GM18951 (cell line): ENCODE results near the gene DCAF11.

Source experiments
- POLR2A ChIP-seq: IDR thresholded peaks from 4 replicates; pipeline ENCODE4 v1.6.1; 2011; ENCODE audit warnings: mild to moderate bottlenecking; ENCODE audit not compliant: insufficient read length, insufficient read depth; ENCODE audit errors: extremely low read depth
- in situ Hi-C: fragments of 300-500 bp; cut with MboI; formaldehyde crosslinking; loops from one replicate; pipeline ENCODE4 v1.12.0; 2022; ENCODE audit warnings: low sequenced_read_pairs, mixed read lengths, inconsistent platforms; ENCODE audit not compliant: unreplicated experiment

DCAF11 gene

DNA sequence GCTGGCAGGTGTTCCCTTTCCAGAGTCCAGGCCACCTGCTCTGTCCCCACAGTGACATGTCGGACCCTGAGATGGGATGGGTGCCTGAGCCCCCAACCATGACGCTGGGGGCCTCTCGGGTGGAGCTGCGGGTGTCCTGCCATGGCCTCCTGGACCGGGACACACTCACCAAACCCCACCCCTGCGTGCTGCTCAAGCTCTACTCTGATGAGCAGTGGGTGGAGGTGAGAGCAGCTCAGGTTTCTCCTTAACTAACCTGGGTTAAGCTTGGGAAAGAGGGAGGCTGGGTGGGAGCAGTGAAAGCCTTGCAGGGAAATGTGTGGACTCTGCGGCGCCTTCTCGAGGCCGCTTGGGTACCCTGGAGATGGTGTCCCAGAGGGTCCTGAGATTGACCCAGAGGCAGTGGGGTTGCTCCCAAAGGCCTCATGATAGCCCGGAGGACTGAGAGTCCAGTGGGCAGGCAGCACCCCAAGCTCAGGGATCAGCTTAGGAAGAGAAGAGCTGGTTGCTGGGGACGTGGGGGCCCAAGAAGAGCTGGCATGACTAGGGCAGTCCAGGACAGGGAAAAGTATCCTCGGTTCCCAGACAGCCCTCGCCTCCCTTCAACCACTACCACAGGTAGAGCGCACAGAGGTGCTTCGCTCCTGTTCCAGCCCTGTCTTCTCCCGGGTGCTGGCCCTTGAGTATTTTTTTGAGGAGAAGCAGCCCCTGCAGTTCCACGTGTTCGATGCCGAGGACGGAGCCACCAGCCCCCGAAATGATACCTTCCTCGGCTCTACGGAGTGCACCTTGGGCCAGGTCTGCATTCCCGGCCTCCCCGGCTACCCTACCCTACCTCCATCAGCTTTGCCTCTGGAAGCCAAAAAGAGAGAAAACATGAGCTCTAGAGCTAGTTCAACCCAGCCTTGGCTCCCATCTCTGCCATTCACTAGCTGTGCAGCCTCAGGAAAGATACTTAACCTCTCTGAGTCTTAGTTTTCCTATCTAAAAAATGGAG, 41.4 kb upstream of the DCAF11 start:
- no peak for TF ChIP-seq POLR2A

DNA sequence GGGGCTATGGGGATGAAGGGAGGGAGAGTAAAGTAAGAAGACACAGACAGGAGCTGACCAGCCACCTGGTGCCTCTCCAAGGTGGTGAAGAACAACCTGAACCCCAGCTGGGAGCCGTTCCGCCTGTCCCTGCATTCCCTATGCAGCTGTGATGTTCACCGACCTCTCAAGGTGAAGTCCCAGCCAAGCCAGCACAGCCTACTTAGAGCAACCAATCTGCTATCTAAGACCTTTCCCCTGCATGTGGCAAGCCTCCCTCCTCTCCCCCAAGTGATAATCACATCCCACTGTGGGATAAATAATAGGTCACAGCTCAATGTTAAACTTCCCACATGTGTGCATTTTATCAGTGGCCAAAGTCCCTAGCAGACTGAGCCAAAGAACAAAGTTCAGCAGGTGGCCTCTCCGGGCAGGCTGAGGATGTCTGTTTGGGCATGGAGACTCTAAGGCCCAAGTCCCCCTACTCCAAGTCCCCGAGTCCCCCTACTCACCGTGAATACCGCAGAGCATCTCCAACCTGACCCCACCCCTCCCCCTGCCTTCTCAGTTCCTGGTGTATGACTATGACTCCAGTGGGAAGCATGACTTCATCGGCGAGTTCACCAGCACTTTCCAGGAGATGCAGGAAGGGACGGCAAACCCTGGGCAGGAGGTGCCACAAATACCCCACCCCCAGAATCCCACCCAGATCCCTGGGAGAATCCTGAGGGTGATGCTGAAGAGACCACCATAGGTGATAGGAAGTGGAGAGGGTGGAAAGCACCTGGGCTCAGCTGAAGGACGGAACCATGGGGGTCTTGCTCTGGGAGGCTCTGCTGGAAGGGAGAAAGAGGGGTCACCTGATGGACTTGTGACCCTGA, 39.7 kb upstream of the DCAF11 start:
- TF ChIP-seq POLR2A: no peak
- in situ Hi-C loops: loop anchor here (25.0 kb wide), 1 partner anchor 88 kb away; the partner anchor contains the start of gene DHRS4L2

More for the DNA sequence above, 41.4 kb upstream of the DCAF11 start:
- in situ Hi-C loops: no loop called here

- in situ Hi-C loops: loop anchor here (25.0 kb wide), 1 partner anchor 88 kb away; the partner anchor contains the start of gene DHRS4L2
- no peak for TF ChIP-seq POLR2A
These were observed 38.9 kb upstream of the DCAF11 start for GRCh38 chr14:24075485-24076301.

DNA sequence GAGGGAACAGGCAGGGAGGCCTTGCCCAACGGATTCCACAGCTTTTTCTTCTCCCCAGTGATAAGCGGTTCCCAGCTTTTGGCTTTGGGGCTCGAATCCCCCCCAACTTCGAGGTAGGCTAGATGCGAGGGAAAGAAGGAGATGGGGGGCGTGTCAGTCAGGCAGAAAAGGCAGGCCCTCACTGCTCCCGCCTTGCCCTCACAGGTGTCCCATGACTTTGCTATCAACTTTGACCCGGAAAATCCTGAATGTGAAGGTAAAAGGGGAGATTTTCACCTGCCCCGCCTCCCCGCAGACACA, 38.3 kb upstream of the DCAF11 start:
- in situ Hi-C loops: loop anchor here (25.0 kb wide), 1 partner anchor 89 kb away; the partner anchor contains the start of gene DHRS4L2

GRCh38 chr14:24077086-24077485, 37.5 kb upstream of the DCAF11 start:
- TF ChIP-seq POLR2A: no peak
- in situ Hi-C loops: loop anchor here (25.0 kb wide), 1 partner anchor 90 kb away; the partner anchor contains the start of gene DHRS4L2

More for the DNA sequence above, 38.3 kb upstream of the DCAF11 start:
- no peak for TF ChIP-seq POLR2A

DNA sequence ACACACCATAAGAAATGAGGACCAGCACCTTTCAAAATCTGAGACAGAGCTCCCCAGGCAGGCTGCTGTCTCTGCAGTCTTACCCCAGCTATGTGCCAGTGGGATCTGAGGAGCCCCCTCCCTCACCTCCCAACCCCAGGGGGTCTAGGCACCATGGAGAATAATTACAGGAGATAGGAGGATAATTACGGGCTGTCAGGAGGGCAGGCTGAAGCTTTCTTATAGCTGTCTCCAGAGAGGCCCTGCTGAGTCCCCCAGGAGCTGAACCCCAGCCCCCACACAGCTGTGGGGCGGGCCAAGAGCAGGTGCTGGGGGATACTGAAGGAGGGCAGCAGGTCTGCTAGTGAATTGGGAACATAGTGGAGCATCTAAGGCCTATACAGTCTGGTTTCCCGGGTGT, 36.4 kb upstream of the DCAF11 start:
- no peak for TF ChIP-seq POLR2A
- in situ Hi-C loops: loop anchor here (25.0 kb wide), 1 partner anchor 91 kb away; the partner anchor contains the start of gene DHRS4L2

GRCh38 chr14:24079491-24080141, 35.0 kb upstream of the DCAF11 start:
- no peak for TF ChIP-seq POLR2A
- in situ Hi-C loops: loop anchor here (25.0 kb wide), 1 partner anchor 92 kb away; the partner anchor contains the start of gene DHRS4L2

- in situ Hi-C loops: loop anchor here (25.0 kb wide), 1 partner anchor 93 kb away; the partner anchor contains the start of gene DHRS4L2
- TF ChIP-seq POLR2A: no peak
These were observed 34.4 kb upstream of the DCAF11 start for GRCh38 chr14:24080142-24080530.

- in situ Hi-C loops: loop anchor here (25.0 kb wide), 1 partner anchor 94 kb away; the partner anchor contains the start of gene DHRS4L2
- TF ChIP-seq POLR2A: peak; percentile 73
These were observed 33.5 kb upstream of the DCAF11 start for GRCh38 chr14:24080888-24081738.

- in situ Hi-C loops: loop anchor here (25.0 kb wide), 1 partner anchor 94 kb away; the partner anchor contains the start of gene DHRS4L2
- TF ChIP-seq POLR2A: no peak
These were observed 32.8 kb upstream of the DCAF11 start for GRCh38 chr14:24081739-24082211.
